Spleen (tissue), 7 donors: ENCODE results near the gene DAAM2.

Experiments
- CTCF ChIP-seq, 11 experiments: fragments of 200-600 bp in 7 of 11; fragments of 450-650 bp in 4 of 11; sonication (generic) in 4 of 11; IDR thresholded peaks in 8 of 11; conservative IDR thresholded peaks in 3 of 11; 1 replicate in 7 of 11; 2 replicates in 4 of 11; pipeline versions ENCODE4 v1.4.0 to v1.8.0; 2016 to 2021; ENCODE audit warnings: antibody characterized with exemption in 11 of 11, inconsistent platforms in 4 of 11, mild to moderate bottlenecking in 1 of 11
- POLR2AphosphoS5 ChIP-seq, 3 donors: sonication (generic); formaldehyde crosslinking; IDR thresholded peaks; one replicate each; pipeline ENCODE4 v1.5.1; 2017; ENCODE audit warnings: antibody characterized with exemption in 3 of 3
- donor health status: DM: no; HTN: no; CAD: no; lungs with moderate emphysema.
- donor health status: DM: no; HTN: no; CAD: no.
- donor health status: DM: no; HTN: no; CAD: no.

DNA sequence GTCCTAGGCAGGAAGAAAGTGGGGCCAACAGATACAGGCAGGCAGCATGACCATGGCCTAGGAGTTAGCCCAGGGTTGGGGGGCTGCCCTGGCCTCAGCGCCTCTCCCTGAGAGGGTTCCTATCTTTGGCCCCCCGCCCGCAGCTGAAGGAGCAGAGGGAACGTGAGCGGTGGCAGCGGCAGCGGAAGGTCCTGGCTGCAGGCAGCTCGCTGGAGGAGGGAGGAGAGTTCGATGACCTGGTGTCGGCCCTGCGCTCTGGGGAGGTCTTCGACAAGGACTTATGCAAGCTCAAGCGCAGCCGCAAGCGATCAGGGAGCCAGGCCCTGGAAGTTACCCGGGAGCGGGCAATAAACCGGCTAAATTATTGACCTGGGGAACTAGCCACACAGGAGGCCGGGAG, 109.5 kb downstream of the DAAM2 start:
- TF ChIP-seq CTCF (IDR thresholded peaks at IDR 0.05 in 8 of 11, conservative IDR thresholded peaks at IDR 0.05 in 3 of 11) = no peak
- TF ChIP-seq POLR2AphosphoS5 (IDR thresholded peaks at IDR 0.05) = peak in 2 of 3 donors; percentile 26 to 66
